HG03378 (cell line): ENCODE results near the gene GBE1.

ENCODE experiments used
- ATAC-seq: cut with Tn5 transposase; IDR thresholded peaks from one replicate; pipeline ENCODE4 v1.9.1; 2021; ENCODE audit warnings: mild to moderate bottlenecking, moderate library complexity; ENCODE audit not compliant: unreplicated experiment

Gene GBE1

GRCh38 chr3:81632659-81633058 lies 128.8 kb downstream of the GBE1 start:
- ATAC-seq = no peak

GRCh38 chr3:81624756-81625155 lies 136.7 kb downstream of the GBE1 start:
- ATAC-seq = no peak

- no peak for ATAC-seq
These were observed 139.1 kb downstream of the GBE1 start for GRCh38 chr3:81622395-81622794.

- no peak for ATAC-seq
These were observed 140.2 kb downstream of the GBE1 start for GRCh38 chr3:81621277-81621676.

GRCh38 chr3:81620849-81621248 lies 140.6 kb downstream of the GBE1 start:
- no peak for ATAC-seq

- ATAC-seq = no peak
These were observed 148.7 kb downstream of the GBE1 start for GRCh38 chr3:81612768-81613167.

GRCh38 chr3:81602781-81603180 lies 158.7 kb downstream of the GBE1 start:
- ATAC-seq = no peak

- peak; percentile 53 for ATAC-seq
These were observed 159.6 kb downstream of the GBE1 start for GRCh38 chr3:81601707-81602305.

- no peak for ATAC-seq
These were observed 169.3 kb downstream of the GBE1 start for GRCh38 chr3:81592101-81592500.

- ATAC-seq = no peak
These were observed 175.5 kb downstream of the GBE1 start for GRCh38 chr3:81585937-81586336.

GRCh38 chr3:81585056-81585455 lies 176.4 kb downstream of the GBE1 start:
- no peak for ATAC-seq

- no peak for ATAC-seq
These were observed 179.4 kb downstream of the GBE1 start for GRCh38 chr3:81581966-81582599.

GRCh38 chr3:81580355-81580754 lies 181.1 kb downstream of the GBE1 start:
- ATAC-seq = no peak

GRCh38 chr3:81579744-81580143 lies 181.7 kb downstream of the GBE1 start:
- no peak for ATAC-seq

- no peak for ATAC-seq
These were observed 189.2 kb downstream of the GBE1 start for GRCh38 chr3:81572201-81572756.

- no peak for ATAC-seq
These were observed 193.1 kb downstream of the GBE1 start for GRCh38 chr3:81568378-81568777.

GRCh38 chr3:81565041-81565440 lies 196.4 kb downstream of the GBE1 start:
- no peak for ATAC-seq

GRCh38 chr3:81558106-81558505 lies 203.3 kb downstream of the GBE1 start:
- ATAC-seq = no peak

- ATAC-seq = no peak
These were observed 206.6 kb downstream of the GBE1 start for GRCh38 chr3:81554801-81555200.

GRCh38 chr3:81554388-81554787 lies 207.1 kb downstream of the GBE1 start:
- ATAC-seq = peak; percentile 58

GRCh38 chr3:81550415-81550814 lies 211.0 kb downstream of the GBE1 start:
- ATAC-seq = no peak

- ATAC-seq = no peak
These were observed 211.6 kb downstream of the GBE1 start for GRCh38 chr3:81549831-81550230.

- ATAC-seq = no peak
These were observed 212.1 kb downstream of the GBE1 start for GRCh38 chr3:81549388-81549787.
